ENCODE measurements around the gene GNAO1. TPM values are rescaled to one million over a fixed set of nuclear protein-coding genes. Genes with fewer than 3 reads are reported as not detected.

The GNAO1 gene
- total and polyA plus RNA-seq, 9 donors: 0.72 to 5.6 (median 2.7) TPM

DNA sequence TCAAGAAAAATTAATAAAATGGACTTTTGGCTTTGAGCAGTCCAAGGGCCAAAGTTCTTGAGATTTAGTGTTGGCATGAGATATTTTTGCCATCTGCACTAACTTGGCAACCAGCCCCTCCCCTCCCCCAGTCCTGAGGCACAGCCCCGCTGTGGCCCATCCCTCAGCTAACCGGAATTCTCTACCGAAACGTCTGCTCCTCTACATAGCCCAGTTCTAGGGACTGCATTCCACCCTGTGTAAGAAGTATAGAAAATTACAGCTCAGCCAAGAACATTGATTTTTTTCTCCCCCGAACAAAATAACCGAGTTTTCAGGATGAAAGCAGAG is 136.6 kb downstream of the GNAO1 start:
- intact Hi-C loops (cut with DNase I): no loop called here
- DNase-seq: no peak
- no peaks in the 10 kb centered on the region for H3K27me3 ChIP-seq
- no peaks in the 10 kb centered on the region for H3K4me1 ChIP-seq (ENCODE audit: insufficient read depth)
- H3K36me3 ChIP-seq: no peaks in the 10 kb centered on the region
- no peak for TF ChIP-seq POLR2A (IDR thresholded peaks at IDR 0.05)
- TF ChIP-seq EP300 (IDR thresholded peaks at IDR 0.05): no peak
- TF ChIP-seq, protein P1, sequence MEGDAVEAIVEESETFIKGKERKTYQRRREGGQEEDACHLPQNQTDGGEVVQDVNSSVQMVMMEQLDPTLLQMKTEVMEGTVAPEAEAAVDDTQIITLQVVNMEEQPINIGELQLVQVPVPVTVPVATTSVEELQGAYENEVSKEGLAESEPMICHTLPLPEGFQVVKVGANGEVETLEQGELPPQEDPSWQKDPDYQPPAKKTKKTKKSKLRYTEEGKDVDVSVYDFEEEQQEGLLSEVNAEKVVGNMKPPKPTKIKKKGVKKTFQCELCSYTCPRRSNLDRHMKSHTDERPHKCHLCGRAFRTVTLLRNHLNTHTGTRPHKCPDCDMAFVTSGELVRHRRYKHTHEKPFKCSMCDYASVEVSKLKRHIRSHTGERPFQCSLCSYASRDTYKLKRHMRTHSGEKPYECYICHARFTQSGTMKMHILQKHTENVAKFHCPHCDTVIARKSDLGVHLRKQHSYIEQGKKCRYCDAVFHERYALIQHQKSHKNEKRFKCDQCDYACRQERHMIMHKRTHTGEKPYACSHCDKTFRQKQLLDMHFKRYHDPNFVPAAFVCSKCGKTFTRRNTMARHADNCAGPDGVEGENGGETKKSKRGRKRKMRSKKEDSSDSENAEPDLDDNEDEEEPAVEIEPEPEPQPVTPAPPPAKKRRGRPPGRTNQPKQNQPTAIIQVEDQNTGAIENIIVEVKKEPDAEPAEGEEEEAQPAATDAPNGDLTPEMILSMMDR (IDR thresholded peaks at IDR 0.05): no peak
- H3K4me3 ChIP-seq: no peak overlapping the region
- no peaks in the 10 kb centered on the region for H3K9me3 ChIP-seq
- WGBS, 3 donors: 72 to 75% (median 73%) methylated on average over 6 of the region's 6 CpGs
- no peak overlapping the region for H3K27ac ChIP-seq

- Histone ChIP-seq H3K4me3 (no peak overlapping the region), H3K9me3 (no peaks in the 10 kb centered on the region), H3K27ac (no peak overlapping the region), H3K4me1 (ENCODE audit: insufficient read depth) (no peaks in the 10 kb centered on the region), H3K27me3 (no peaks in the 10 kb centered on the region), H3K36me3 (no peaks in the 10 kb centered on the region)
- no peak for DNase-seq
- intact Hi-C loops (cut with DNase I): no loop called here
- TF ChIP-seq, protein P1 (IDR thresholded peaks at IDR 0.05): no peak
- TF ChIP-seq EP300 (IDR thresholded peaks at IDR 0.05) (no peak), POLR2A (IDR thresholded peaks at IDR 0.05) (no peak)
- WGBS, 3 donors: 91 to 94% (median 94%) methylated on average over 22 of the region's 22 CpGs
Observed at GRCh38 chr16:56328276-56329022, 137.2 kb downstream of the GNAO1 start.

GRCh38 chr16:56329887-56330286 is 138.6 kb downstream of the GNAO1 start:
- H3K4me3 ChIP-seq: no peak overlapping the region
- no peak overlapping the region for H3K27ac ChIP-seq
- intact Hi-C loops (cut with DNase I): no loop called here
- H3K36me3 ChIP-seq: no peaks in the 10 kb centered on the region
- no peaks in the 10 kb centered on the region for H3K9me3 ChIP-seq
- 88 to 92% (median 89%) methylated on average over 9 of the region's 9 CpGs for WGBS, 3 donors
- H3K27me3 ChIP-seq: no peaks in the 10 kb centered on the region
- H3K4me1 ChIP-seq (ENCODE audit: insufficient read depth): no peaks in the 10 kb centered on the region
- DNase-seq: no peak
- TF ChIP-seq, protein P1 (IDR thresholded peaks at IDR 0.05): no peak
- no peak for TF ChIP-seq EP300 (IDR thresholded peaks at IDR 0.05)

- intact Hi-C loops (cut with DNase I): no loop called here
- no peaks in the 10 kb centered on the region for H3K27me3 ChIP-seq
- 81 to 87% (median 82%) methylated on average over 4 of the region's 4 CpGs for WGBS, 3 donors
- TF ChIP-seq EP300 (IDR thresholded peaks at IDR 0.05): no peak
- TF ChIP-seq, protein P1 (IDR thresholded peaks at IDR 0.05): no peak
- TF ChIP-seq POLR2A (IDR thresholded peaks at IDR 0.05): no peak
- H3K9me3 ChIP-seq: no peaks in the 10 kb centered on the region
- no peak overlapping the region for H3K27ac ChIP-seq
- no peak for DNase-seq
- no peaks in the 10 kb centered on the region for H3K4me1 ChIP-seq (ENCODE audit: insufficient read depth)
- H3K4me3 ChIP-seq: no peak overlapping the region
- H3K36me3 ChIP-seq: no peaks in the 10 kb centered on the region
Observed at GRCh38 chr16:56330476-56330875, 139.2 kb downstream of the GNAO1 start.
